HG03442 (cell line): ENCODE data around the gene LIN28A.

Experiments
- ATAC-seq: cut with Tn5 transposase; IDR thresholded peaks from one replicate; pipeline ENCODE4 v1.9.1; 2021; ENCODE audit warnings: mild to moderate bottlenecking, moderate library complexity; ENCODE audit not compliant: unreplicated experiment

Gene LIN28A

DNA sequence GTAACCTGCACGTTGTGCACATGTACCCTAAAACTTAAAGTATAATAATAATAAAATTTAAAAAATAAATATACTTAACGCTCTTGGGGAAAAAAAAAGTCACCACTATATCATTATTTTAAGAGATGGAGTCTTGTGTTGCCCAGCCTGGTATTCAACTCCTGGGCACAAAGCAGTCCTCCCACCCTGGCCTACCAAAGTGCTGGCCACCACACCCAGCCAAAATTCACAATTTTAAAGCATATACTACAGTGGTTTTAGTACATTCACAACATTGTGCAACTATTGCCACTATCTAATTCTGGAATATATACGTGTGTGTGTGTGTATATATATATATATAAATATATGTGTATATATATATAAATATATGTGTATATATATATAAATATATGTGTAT lies 67.5 kb downstream of the LIN28A start:
- no peak for ATAC-seq

GRCh38 chr1:26478988-26479387 lies 68.4 kb downstream of the LIN28A start:
- ATAC-seq, result no peak
